Upper lobe of left lung (tissue), 4 donors: ENCODE measurements around the gene LRBA.

Experiments
- CTCF ChIP-seq, 6 experiments: fragments of 450-650 bp in 4 of 6; fragments of 200-600 bp in 2 of 6; sonication (generic) in 2 of 6; IDR thresholded peaks; one replicate each; pipeline ENCODE4 v1.5.1; 2016 to 2019; ENCODE audit warnings: antibody characterized with exemption in 6 of 6
- POLR2A ChIP-seq, 4 donors: fragments of 450-650 bp; IDR thresholded peaks; one replicate each; pipeline ENCODE4 v1.5.1; 2016 to 2017; ENCODE audit warnings: antibody characterized with exemption in 4 of 4, mild to moderate bottlenecking in 2 of 4

DNA sequence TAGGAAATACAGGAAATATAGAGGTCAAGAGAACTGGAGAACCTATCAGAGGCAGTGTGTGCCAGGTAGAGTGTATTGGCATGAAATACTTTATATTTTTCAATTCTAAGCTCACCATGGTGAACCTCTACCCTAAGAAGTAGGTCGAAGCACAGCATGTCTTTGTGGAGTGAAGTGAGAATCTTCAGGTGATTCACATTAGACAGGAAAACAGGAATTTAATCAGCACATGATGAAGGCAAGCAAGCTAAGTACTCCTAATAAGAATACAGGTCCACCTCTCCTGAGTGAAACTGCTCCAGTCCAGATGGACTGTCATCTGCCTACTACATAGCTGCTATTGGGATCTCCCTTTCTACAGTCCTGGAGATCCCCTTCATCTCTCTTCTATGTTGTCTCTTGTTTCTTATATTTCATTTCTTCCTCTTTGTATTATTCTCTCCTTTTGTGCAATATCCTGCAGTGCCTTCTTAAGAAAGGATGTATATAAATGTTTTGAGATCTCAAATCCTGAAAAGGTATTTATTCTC lies 159.0 kb downstream of the LRBA start:
- no peak for TF ChIP-seq CTCF (IDR thresholded peaks at IDR 0.05)
- no peak for TF ChIP-seq POLR2A (IDR thresholded peaks at IDR 0.05)
